H1 (cell line): ENCODE data around the gene HSH2D.

Experiments used
- CEBPB ChIP-seq: IDR thresholded peaks from 2 replicates; pipeline ENCODE4 v1.6.1; 2012; ENCODE audit warnings: low read depth, low read length
- CHD1 ChIP-seq: IDR thresholded peaks from 2 replicates; pipeline ENCODE4 v1.6.1; 2012; ENCODE audit warnings: low read depth, low read length, improper control_type of control experiment
- EZH2 ChIP-seq: fragments of 200-600 bp; sonication (generic); IDR thresholded peaks from 2 replicates; pipeline ENCODE4 v1.7.1; 2012; ENCODE audit warnings: low read depth, mild to moderate bottlenecking, moderate library complexity, low read length, inconsistent platforms; ENCODE audit not compliant: severe bottlenecking
- JUND ChIP-seq: IDR thresholded peaks from 2 replicates; pipeline ENCODE4 v1.6.1; 2011; ENCODE audit warnings: mild to moderate bottlenecking, improper control_type of control experiment, low read length
- KDM1A ChIP-seq: fragments of 200-600, 300-600 bp; sonication (generic); IDR thresholded peaks from 2 replicates; pipeline ENCODE4 v1.7.1; 2016; ENCODE audit warnings: mild to moderate bottlenecking, low read length, borderline replicate concordance
- POLR2A ChIP-seq, 2 experiments: IDR thresholded peaks; 1 replicate in 1 of 2; 2 replicates in 1 of 2; pipeline ENCODE4 v1.6.1; 2011; ENCODE audit warnings: low read depth in 2 of 2, low read length in 2 of 2, mild to moderate bottlenecking in 2 of 2; ENCODE audit errors: control extremely low read depth in 1 of 2
- SIX5 ChIP-seq: IDR thresholded peaks from 2 replicates; pipeline ENCODE4 v1.6.1; 2011; ENCODE audit warnings: mild to moderate bottlenecking, low read depth, low read length
- SP1 ChIP-seq: IDR thresholded peaks from 2 replicates; pipeline ENCODE4 v1.6.1; 2011; ENCODE audit warnings: low read depth, low read length
- SP2 ChIP-seq: IDR thresholded peaks from 2 replicates; pipeline ENCODE4 v1.6.1; 2012; ENCODE audit warnings: mild to moderate bottlenecking, low read length, inconsistent platforms
- TF ChIP-seq, protein P1 (sequence below), 3 experiments: IDR thresholded peaks; 1 replicate in 2 of 3; 2 replicates in 1 of 3; pipeline versions ENCODE4 v1.5.1 to v1.6.1; 2011; ENCODE audit warnings: low read length in 3 of 3, mild to moderate bottlenecking in 3 of 3, inconsistent platforms in 2 of 3, low read depth in 1 of 3, moderate library complexity in 1 of 3; ENCODE audit not compliant: insufficient read depth in 1 of 3; ENCODE audit errors: control extremely low read depth in 1 of 3

DNA sequence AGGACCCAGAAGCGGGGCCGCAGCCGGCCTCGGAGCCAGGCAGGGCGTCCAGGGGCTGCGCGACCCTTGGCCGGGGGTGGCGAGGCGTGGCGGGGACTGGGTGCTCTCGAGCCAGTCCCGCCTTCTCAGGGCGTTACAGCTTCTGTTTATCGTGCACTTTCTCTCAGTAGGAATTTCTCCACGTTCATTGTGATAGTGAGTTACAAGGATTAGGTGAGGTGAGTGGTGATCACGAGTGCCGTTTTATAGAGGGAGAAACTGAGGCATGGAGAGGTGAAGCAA lies 54.8 kb downstream of the HSH2D start:
- TF ChIP-seq POLR2A (IDR thresholded peaks at IDR 0.05; ENCODE audit: control extremely low read depth in 1 of 2, low read depth in 2 of 2, low read length in 2 of 2) (no peak), CHD1 (no peak), SP1 (no peak), EZH2 (no peak), CEBPB (no peak), SIX5 (no peak), JUND (no peak), KDM1A (no peak), SP2 (no peak)
- TF ChIP-seq, protein P1, sequence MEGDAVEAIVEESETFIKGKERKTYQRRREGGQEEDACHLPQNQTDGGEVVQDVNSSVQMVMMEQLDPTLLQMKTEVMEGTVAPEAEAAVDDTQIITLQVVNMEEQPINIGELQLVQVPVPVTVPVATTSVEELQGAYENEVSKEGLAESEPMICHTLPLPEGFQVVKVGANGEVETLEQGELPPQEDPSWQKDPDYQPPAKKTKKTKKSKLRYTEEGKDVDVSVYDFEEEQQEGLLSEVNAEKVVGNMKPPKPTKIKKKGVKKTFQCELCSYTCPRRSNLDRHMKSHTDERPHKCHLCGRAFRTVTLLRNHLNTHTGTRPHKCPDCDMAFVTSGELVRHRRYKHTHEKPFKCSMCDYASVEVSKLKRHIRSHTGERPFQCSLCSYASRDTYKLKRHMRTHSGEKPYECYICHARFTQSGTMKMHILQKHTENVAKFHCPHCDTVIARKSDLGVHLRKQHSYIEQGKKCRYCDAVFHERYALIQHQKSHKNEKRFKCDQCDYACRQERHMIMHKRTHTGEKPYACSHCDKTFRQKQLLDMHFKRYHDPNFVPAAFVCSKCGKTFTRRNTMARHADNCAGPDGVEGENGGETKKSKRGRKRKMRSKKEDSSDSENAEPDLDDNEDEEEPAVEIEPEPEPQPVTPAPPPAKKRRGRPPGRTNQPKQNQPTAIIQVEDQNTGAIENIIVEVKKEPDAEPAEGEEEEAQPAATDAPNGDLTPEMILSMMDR (IDR thresholded peaks at IDR 0.05; ENCODE audit: control extremely low read depth in 1 of 3, insufficient read depth in 1 of 3, low read depth in 1 of 3, low read length in 3 of 3) = no peak
